VCaP (cell line): ENCODE data around the gene DNAAF9.
A peak's percentile ranks its signal among the peaks of the same experiment; 100 is the strongest.
"Not testable (repeated sequence)": the region's sequence is repeated elsewhere in the genome, so short reads cannot be mapped to it uniquely, and the experiment has no call there.

Experiments used
- H3K27ac ChIP-seq: fragments of 450-650 bp; 2 replicates; pipeline ENCODE4 v1.5.1; 2017
- TF ChIP-seq, protein P1 (sequence below): fragments of 450-650 bp; conservative IDR thresholded peaks from 2 replicates; pipeline ENCODE4 v1.5.1; 2017; ENCODE audit warnings: mild to moderate bottlenecking, moderate library complexity

DNAAF9 gene

DNA sequence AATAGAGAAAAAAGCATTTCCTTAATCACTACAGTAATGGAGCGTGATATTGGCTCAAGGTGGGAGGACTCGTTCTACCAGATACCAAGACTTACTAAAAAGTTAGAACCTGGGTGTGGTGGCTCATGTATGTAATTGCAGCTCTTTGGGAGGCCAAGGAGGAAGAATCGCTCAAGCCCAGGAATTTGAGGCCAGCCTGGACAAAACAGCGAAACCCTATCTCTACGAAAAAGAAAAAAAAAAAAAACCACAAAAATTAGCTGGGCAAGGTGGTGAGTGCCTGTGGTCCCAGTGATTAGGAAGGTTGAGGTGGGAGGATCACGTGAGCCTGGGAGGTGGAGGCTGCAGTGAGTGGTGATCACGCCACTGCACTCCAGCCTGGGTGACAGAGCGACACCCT is 39.3 kb upstream of the DNAAF9 start:
- TF ChIP-seq, protein P1, sequence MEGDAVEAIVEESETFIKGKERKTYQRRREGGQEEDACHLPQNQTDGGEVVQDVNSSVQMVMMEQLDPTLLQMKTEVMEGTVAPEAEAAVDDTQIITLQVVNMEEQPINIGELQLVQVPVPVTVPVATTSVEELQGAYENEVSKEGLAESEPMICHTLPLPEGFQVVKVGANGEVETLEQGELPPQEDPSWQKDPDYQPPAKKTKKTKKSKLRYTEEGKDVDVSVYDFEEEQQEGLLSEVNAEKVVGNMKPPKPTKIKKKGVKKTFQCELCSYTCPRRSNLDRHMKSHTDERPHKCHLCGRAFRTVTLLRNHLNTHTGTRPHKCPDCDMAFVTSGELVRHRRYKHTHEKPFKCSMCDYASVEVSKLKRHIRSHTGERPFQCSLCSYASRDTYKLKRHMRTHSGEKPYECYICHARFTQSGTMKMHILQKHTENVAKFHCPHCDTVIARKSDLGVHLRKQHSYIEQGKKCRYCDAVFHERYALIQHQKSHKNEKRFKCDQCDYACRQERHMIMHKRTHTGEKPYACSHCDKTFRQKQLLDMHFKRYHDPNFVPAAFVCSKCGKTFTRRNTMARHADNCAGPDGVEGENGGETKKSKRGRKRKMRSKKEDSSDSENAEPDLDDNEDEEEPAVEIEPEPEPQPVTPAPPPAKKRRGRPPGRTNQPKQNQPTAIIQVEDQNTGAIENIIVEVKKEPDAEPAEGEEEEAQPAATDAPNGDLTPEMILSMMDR: no peak
- H3K27ac ChIP-seq: no peak overlapping the region

DNA sequence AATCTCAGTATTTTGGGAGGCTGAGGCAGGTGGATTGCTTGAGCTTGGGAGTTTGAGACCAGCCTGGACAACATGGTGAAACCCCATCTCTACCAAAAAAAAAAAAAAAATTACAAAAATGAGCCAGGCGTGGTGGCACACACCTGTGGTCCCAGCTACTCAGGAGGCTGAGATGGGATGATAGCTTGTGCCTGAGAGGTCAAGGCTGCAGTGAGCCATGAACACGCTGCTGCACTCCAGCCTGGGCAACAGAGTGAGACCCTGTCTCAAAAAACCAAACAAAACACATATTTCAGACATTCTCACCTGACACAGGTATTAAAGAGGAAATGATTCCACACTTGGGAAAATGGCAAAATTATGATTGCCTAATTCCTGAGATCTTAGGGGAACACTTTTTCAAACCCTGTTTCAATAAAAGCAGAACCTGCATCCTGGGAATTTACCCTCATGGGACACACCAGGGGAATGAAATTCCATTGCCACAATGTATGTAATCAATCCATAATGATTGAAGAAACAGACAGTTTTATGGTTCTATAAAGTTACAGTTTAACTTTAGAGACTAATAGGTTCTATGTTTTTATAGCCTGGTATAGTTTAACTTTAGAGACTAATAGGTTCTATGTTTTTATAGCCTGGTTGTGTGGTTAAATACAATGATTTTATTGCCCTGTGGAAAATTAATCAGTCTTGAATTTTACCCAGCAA is 29.6 kb upstream of the DNAAF9 start:
- H3K27ac ChIP-seq: peak overlapping the region; percentile 84
- TF ChIP-seq, protein P1: no peak

DNA sequence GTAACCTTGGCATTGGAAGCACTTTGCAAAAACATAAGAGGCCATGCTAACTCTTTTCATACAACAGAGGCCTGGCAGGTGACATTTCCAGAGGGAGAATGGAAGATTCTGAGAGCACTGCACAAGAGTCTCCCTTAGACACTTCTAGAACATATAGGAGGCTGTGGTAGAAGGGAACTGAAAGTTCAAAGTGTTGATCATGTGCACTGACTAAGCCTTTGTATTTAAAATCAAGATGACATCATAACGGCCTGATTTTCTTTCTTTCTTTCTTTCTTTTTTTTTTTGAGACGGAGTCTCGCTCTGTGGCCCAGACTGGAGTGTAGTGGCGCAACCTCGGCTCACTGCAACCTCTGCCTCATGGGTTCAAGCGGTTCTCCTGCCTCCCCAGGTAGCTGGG is 26.8 kb upstream of the DNAAF9 start:
- TF ChIP-seq, protein P1: no peak
- no peak overlapping the region for H3K27ac ChIP-seq

DNA sequence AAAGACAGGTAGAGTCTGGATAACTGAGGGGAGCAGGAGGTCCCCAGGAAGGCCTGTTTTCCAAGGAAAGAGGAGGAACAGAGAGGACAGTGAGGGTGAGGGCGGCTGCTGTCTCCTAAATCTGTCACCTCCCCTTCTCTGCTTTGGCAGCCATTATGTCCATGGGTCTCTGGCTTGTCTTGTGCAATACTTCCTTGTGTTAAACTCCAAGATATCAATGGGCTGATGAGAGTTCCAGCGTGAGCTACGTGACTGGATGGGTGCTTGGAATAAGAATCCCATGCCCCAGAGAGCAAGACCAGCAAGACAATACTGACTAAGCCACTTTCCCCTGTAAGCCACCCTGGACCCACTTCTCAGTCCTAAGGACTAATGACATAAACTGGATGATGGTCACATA is 26.3 kb upstream of the DNAAF9 start:
- H3K27ac ChIP-seq: no peak overlapping the region
- TF ChIP-seq, protein P1: no peak

DNA sequence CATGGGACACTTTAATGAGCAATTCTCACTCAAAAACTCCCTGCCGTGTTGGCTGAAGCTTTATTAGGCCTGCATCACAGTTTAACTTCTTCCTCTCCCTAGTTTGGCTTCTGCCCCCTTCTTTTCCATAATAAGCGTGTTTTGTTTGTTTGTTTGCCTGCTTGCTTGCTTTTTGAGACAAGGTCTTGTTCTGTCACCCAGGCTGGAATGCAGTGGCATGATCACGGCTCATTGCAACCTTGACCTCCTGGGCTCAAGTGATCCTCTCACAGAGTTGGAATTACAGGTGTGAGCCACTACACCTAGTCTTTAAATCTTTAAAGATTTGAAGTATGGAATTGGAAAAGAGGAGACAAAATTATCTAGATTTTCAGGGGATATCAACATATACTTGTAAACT is 25.4 kb upstream of the DNAAF9 start:
- TF ChIP-seq, protein P1: no peak
- H3K27ac ChIP-seq: no peak overlapping the region

DNA sequence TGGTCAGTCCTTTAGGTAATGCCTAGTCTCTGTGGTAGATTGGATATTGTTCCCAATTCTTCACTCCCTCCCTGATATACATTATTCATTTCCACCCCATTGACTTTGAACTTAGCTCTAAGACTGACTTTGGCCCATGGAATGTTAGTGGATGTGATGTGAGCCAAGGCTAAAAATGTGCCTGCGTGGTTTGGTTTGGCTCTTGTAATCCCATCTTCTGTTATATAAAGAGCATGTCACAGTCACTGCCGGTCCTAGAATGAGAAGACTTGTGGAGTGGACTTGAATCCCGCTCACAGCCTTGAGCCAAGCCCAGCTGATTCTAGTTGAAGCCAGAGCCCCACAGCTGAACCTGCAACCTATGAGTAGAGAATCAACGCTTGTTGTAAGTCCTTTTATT is 23.6 kb upstream of the DNAAF9 start:
- no peak overlapping the region for H3K27ac ChIP-seq
- TF ChIP-seq, protein P1: no peak

DNA sequence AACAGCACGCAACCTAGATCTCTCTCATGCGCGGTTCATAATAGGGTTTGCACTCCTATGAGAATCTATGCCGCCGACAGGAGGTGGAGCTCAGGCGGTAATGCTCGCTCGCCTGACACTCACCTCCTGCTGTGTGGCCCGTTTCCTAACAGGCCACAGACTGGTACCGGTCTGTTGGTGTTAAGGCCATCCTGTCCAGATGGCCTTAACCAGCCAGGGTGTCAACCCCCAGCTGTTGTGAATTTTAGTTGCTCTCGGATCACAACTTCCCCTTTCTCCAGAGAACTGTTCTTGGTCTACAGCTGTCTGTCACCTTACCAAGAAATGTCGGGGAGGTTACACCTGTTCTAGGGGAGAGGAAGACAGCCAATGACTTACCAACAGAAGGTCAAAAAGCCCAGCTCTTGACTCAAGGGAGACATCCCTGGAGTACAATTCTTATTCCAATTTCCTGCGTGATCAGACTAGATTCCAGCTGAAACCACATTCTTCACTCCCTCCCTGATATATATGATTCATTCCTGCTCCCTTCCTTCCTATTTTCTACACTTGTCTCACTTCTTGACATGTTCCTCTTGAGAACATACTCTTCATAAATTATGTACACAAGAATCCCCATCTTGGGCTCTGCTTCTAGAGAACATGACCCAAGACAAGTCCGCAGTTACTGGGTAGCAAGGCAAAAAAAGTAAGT is 23.1 kb upstream of the DNAAF9 start:
- TF ChIP-seq, protein P1: no peak
- H3K27ac ChIP-seq: no peak overlapping the region

DNA sequence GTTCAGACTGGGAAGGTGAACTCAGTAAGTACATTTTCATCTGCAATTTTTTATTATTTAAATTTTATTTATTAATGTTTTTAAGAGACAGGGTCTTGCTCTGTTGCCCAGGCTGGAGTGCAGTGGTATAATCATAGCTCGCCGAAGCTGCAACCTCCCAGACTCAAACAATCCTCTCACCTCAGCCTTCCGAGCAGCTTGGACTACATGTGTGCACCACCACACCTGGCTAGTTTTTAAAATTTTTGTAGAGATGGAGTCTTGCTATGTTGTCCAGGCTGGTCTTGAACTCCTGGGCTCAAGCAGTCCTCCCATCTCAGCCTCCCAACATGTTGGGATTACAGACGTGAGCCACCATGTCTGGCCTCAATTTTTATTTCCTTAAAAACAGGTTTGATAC is 19.3 kb upstream of the DNAAF9 start:
- H3K27ac ChIP-seq: not testable (repeated sequence)
